A673 (cell line): ENCODE data around the gene ZBED3.

Experiments
- EZH2 ChIP-seq: fragments of 200-600 bp; sonication (generic); IDR thresholded peaks from 2 replicates; pipeline ENCODE4 v1.6.1; 2017; ENCODE audit warnings: borderline replicate concordance, low read depth, mild to moderate bottlenecking, mixed read lengths, antibody characterized with exemption, low read length; ENCODE audit not compliant: poor library complexity, severe bottlenecking
- TF ChIP-seq, protein P1 (sequence below): fragments of 300-800, 200-600 bp; sonication (generic); conservative IDR thresholded peaks from 2 replicates; pipeline ENCODE4 v1.5.1; 2017; ENCODE audit warnings: low read depth, mild to moderate bottlenecking, antibody characterized with exemption, low read length, moderate library complexity, mixed read lengths

GRCh38 chr5:77087484-77088261 is 588 bp upstream of the ZBED3 start:
- TF ChIP-seq EZH2 = no peak
- TF ChIP-seq, protein P1, sequence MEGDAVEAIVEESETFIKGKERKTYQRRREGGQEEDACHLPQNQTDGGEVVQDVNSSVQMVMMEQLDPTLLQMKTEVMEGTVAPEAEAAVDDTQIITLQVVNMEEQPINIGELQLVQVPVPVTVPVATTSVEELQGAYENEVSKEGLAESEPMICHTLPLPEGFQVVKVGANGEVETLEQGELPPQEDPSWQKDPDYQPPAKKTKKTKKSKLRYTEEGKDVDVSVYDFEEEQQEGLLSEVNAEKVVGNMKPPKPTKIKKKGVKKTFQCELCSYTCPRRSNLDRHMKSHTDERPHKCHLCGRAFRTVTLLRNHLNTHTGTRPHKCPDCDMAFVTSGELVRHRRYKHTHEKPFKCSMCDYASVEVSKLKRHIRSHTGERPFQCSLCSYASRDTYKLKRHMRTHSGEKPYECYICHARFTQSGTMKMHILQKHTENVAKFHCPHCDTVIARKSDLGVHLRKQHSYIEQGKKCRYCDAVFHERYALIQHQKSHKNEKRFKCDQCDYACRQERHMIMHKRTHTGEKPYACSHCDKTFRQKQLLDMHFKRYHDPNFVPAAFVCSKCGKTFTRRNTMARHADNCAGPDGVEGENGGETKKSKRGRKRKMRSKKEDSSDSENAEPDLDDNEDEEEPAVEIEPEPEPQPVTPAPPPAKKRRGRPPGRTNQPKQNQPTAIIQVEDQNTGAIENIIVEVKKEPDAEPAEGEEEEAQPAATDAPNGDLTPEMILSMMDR = no peak
